Astrocyte of the spinal cord (primary cell): ENCODE results near the gene LGALS8.
"Not testable (repeated sequence)": the region's sequence is repeated elsewhere in the genome, so short reads cannot be mapped to it uniquely, and the experiment has no call there.

ENCODE experiments used
- DNase-seq: peaks from one replicate; pipeline ENCODE4 v3.0.0; 2011; ENCODE audit warnings: low read depth, low spot score
- H3K4me3 ChIP-seq: 2 replicates; pipeline ENCODE4 v1.5.1; 2011; ENCODE audit warnings: low read depth, mild to moderate bottlenecking, low read length, moderate library complexity
- in situ Hi-C: cut with HindIII; loops from 2 replicates; pipeline ENCODE4 v1.10.0; 2017; ENCODE audit warnings: low sequenced_read_pairs
- TF ChIP-seq, protein P1 (sequence below): IDR thresholded peaks from 2 replicates; pipeline ENCODE4 v1.5.1; 2012; ENCODE audit warnings: low read depth, mild to moderate bottlenecking, low read length, inconsistent platforms

LGALS8 gene

DNA sequence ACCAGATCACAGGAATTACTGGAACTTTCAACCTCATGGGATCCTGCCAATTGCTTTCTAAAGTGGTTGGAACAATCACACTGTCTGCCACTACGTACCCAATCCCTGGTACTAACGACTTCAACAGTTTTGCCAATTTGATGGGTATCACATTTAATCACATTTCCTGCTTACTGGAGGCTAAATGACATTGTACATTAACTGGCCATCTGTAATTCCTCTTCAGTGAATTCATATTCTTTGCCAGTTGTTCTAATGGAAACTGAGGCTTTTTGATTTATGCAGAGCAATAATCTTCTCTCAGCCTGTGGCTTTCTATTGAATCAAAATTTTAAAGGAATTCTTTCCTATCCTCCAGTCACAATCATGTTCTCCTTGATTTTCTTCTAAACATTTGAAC lies 38.2 kb downstream of the LGALS8 start:
- TF ChIP-seq, protein P1, sequence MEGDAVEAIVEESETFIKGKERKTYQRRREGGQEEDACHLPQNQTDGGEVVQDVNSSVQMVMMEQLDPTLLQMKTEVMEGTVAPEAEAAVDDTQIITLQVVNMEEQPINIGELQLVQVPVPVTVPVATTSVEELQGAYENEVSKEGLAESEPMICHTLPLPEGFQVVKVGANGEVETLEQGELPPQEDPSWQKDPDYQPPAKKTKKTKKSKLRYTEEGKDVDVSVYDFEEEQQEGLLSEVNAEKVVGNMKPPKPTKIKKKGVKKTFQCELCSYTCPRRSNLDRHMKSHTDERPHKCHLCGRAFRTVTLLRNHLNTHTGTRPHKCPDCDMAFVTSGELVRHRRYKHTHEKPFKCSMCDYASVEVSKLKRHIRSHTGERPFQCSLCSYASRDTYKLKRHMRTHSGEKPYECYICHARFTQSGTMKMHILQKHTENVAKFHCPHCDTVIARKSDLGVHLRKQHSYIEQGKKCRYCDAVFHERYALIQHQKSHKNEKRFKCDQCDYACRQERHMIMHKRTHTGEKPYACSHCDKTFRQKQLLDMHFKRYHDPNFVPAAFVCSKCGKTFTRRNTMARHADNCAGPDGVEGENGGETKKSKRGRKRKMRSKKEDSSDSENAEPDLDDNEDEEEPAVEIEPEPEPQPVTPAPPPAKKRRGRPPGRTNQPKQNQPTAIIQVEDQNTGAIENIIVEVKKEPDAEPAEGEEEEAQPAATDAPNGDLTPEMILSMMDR = no peak
- in situ Hi-C loops = no loop called here
- H3K4me3 ChIP-seq = no peak overlapping the region
- DNase-seq = no peak

DNA sequence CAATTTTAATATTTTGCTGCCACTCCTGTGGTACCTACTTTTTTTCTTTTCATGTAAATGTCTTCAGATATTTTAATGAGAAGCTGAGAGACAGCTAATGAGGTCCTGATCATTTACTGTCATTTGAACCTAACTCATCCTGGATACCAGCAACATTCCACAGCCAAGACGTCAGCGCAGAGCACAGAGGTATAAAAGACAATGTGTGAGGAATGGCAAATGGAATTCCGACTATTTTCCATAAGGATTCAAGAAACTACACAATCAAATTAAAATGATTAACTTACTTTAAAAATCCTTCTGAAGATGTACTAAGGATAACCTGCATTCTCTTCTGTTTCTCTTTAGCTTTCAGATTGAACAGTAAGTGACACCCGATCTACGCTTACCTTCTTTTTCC lies 41.7 kb downstream of the LGALS8 start:
- TF ChIP-seq, protein P1 = no peak
- in situ Hi-C loops = no loop called here
- DNase-seq = no peak
- H3K4me3 ChIP-seq = no peak overlapping the region

DNA sequence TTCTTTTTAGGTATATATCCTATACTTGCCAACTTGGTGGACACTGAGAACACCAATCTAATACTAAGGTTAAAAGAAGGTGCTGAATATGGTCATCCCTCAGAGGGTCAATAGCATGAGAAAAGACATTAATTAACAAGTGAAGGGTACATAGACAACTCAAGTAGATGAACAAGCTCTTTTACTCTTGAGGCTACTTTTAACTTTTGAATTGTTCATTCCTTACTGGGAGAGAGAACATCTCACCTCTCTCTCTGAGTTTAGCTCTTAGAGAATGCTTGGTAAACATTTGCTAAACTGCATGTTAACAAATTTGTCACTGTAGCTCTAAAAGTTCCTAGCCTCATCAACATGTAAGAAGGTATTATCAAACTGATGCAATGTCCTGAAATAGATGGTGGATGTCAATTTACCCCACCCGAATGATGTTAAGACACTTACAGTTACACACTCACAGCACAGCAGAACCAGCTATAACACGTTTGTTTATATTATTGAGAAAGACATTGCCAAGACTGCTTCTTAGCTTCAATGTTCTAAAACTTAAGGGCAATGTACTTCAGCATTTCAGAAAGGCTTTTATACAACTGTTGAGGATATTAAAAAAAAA lies 44.6 kb downstream of the LGALS8 start:
- in situ Hi-C loops = no loop called here
- peak; percentile 13 for DNase-seq
- no peak overlapping the region for H3K4me3 ChIP-seq
- TF ChIP-seq, protein P1 = no peak

DNA sequence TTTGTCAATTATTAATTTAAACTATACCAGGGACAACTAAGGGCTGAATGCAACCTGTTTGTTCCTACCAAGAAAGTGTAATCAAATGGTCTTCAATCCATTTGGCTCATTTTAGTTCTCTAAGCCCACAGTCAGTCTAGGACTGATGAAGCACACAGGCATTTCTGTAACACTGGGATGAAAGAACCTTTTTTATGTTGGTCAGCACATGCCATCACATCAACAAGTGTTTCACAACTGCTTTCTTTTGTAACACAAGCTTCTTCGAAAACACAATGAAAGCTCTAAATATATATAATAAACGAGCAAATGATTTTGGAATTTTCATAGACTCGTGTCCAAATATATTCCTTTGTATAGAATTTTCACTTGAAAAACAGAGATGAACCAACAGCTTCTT lies 51.7 kb downstream of the LGALS8 start:
- no peak overlapping the region for H3K4me3 ChIP-seq
- TF ChIP-seq, protein P1 = no peak
- DNase-seq = no peak
- in situ Hi-C loops = no loop called here

DNA sequence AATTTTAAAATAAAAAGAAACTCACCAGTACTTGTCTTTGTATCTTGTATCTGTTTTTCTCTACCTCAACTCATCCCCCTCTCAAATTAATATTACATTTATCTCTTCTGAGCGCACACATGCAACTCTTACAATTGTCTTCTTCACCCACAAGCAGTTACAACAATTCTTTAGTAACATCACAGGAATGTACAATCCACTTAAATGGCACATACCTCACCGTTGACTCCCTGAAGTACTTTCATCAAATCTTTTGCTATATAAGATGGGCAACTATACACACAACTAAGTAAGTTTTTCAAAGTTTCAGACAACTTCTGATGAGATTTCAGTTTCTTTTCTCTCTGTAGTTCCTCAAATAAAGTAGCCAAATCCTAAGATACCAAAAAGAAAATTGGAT lies 52.2 kb downstream of the LGALS8 start:
- DNase-seq = peak; percentile 32
- H3K4me3 ChIP-seq = no peak overlapping the region
- TF ChIP-seq, protein P1 = no peak
- in situ Hi-C loops = no loop called here

DNA sequence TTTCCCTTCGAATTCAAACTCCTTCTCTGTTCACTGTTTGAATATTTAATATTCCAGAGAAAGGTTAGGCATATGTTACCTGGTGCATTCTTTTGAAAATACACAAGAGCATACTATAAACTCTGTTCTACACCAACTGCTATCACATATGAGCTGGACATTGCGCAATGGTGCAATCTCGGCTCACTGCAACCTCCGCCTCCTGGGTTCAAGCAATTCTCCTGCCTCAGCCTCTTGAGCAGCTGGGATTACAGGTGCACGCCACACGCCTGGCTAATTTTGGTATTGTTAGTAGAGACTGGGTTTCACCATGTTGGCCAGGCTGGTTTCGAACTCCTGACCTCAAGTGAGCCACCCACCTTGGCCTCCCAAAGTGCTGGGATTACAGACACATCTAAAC lies 53.3 kb downstream of the LGALS8 start:
- in situ Hi-C loops, H3K4me3 ChIP-seq, DNase-seq: not testable (repeated sequence)

DNA sequence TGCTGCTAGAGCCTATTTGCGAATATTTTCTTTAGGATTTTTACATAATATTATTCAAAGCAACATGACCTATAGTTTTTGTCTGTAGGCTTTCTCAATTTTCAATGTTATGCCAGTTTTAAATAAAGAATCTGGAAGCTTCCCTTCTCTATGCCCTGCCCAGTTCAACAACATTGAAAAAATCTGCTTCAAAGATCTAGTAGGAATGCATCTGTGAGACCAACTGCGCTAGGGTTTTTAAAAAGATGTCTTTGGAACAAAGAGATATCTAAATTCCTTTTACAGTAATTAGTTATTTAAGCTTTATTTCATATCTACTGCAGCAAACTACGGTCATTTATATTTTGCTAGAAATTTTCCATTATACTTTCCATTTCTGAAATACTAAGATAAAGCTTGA lies 54.9 kb downstream of the LGALS8 start:
- TF ChIP-seq, protein P1 = no peak
- no peak overlapping the region for H3K4me3 ChIP-seq
- in situ Hi-C loops = no loop called here
- DNase-seq = no peak

DNA sequence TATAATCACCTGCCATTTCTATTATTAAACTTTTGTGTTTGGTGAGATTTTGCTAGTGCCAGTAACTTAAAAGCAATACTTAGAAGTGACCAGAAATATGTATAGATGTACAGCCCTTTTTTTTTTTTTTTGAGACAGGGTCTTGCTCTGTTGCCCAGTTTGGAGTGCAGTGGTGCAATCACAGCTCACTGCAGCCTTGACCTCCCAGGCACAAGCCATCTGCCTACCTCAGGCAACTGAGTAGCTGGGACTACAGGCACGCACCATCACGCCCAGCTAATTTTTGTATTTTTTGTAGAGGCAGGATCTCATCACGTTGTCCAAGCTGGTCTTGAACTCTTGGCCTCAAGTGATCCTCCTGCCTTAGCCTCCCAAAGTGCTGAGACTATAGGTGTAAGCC lies 56.6 kb downstream of the LGALS8 start:
- H3K4me3 ChIP-seq, in situ Hi-C loops, DNase-seq: not testable (repeated sequence)
